Right hindlimb (tissue), 1 donor: ENCODE measurements around the gene CFAP73.
"Not testable (repeated sequence)": the region's sequence is repeated elsewhere in the genome, so short reads cannot be mapped to it uniquely, and the experiment has no call there.

ENCODE experiments used
- DNase-seq: peaks from one replicate; pipeline ENCODE4 v3.0.0-alpha.2; 2018

CFAP73 gene

GRCh38 chr12:113149361-113150150, at the start of gene CFAP73:
Gene CFAP73 (plus strand): TSS chr12:113149724. CDS start chr12:113149858, 134 bp downstream.
- peak; percentile 88 for DNase-seq

GRCh38 chr12:113099764-113100163, 49.8 kb upstream of the CFAP73 start:
- no peak for DNase-seq

GRCh38 chr12:113101751-113102150, 47.8 kb upstream of the CFAP73 start:
- no peak for DNase-seq

- DNase-seq: no peak
Measured at GRCh38 chr12:113102811-113103210, 46.7 kb upstream of the CFAP73 start.

GRCh38 chr12:113103756-113104450, 45.6 kb upstream of the CFAP73 start:
- DNase-seq: no peak

GRCh38 chr12:113104953-113105510, 44.5 kb upstream of the CFAP73 start:
- no peak for DNase-seq

GRCh38 chr12:113105606-113106271, 43.8 kb upstream of the CFAP73 start:
- DNase-seq: no peak

- DNase-seq: no peak
Measured at GRCh38 chr12:113106361-113106760, 43.2 kb upstream of the CFAP73 start.

- no peak for DNase-seq
Measured at GRCh38 chr12:113108308-113108707, 41.2 kb upstream of the CFAP73 start.

GRCh38 chr12:113109360-113109759, 40.2 kb upstream of the CFAP73 start:
- no peak for DNase-seq

GRCh38 chr12:113109872-113110599, 39.5 kb upstream of the CFAP73 start:
- DNase-seq: no peak

GRCh38 chr12:113111247-113111646, 38.3 kb upstream of the CFAP73 start:
- DNase-seq: no peak

- no peak for DNase-seq
Measured at GRCh38 chr12:113112043-113112899, 37.3 kb upstream of the CFAP73 start.

GRCh38 chr12:113113397-113113796, 36.1 kb upstream of the CFAP73 start:
- no peak for DNase-seq

- DNase-seq: no peak
Measured at GRCh38 chr12:113114447-113115178, 34.9 kb upstream of the CFAP73 start.

- DNase-seq: no peak
Measured at GRCh38 chr12:113115455-113116126, 33.9 kb upstream of the CFAP73 start.

- no peak for DNase-seq
Measured at GRCh38 chr12:113116875-113117274, 32.6 kb upstream of the CFAP73 start.

- DNase-seq: not testable (repeated sequence)
Measured at GRCh38 chr12:113117684-113118083, 31.8 kb upstream of the CFAP73 start.

- DNase-seq: no peak
Measured at GRCh38 chr12:113118142-113118541, 31.4 kb upstream of the CFAP73 start.

GRCh38 chr12:113119980-113120669, 29.4 kb upstream of the CFAP73 start:
- no peak for DNase-seq
